HG02943 (cell line): ENCODE results near the gene SLC37A1.

Experiments used
- ATAC-seq: cut with Tn5 transposase; IDR thresholded peaks from one replicate; pipeline ENCODE4 v1.9.1; 2021; ENCODE audit warnings: mild to moderate bottlenecking, low read depth, moderate library complexity; ENCODE audit not compliant: unreplicated experiment

SLC37A1 gene

DNA sequence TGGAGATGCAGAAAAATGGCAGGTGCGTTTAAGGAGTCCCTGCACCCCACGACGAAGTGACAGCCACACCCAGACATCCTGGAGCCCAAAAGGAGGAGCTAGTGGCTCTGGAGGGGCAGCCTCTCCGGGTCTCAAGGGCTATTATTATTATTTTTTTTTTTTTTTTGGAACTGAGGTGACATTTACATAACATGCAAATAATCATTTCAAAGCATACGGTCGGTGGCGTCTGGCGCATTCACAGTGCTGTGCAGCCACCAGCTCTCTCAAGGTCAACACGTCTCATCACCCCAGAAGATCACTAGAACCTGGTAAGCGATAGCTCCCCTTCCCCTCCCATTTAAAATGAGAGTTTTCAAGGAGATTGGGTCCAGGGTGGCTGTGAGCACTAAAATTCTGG lies 72.2 kb downstream of the SLC37A1 start:
- no peak for ATAC-seq

- no peak for ATAC-seq
These were observed 72.8 kb downstream of the SLC37A1 start for GRCh38 chr21:42586406-42586805.

GRCh38 chr21:42587036-42587435 lies 73.4 kb downstream of the SLC37A1 start:
- no peak for ATAC-seq

- no peak for ATAC-seq
These were observed 76.9 kb downstream of the SLC37A1 start for GRCh38 chr21:42590431-42591131.

DNA sequence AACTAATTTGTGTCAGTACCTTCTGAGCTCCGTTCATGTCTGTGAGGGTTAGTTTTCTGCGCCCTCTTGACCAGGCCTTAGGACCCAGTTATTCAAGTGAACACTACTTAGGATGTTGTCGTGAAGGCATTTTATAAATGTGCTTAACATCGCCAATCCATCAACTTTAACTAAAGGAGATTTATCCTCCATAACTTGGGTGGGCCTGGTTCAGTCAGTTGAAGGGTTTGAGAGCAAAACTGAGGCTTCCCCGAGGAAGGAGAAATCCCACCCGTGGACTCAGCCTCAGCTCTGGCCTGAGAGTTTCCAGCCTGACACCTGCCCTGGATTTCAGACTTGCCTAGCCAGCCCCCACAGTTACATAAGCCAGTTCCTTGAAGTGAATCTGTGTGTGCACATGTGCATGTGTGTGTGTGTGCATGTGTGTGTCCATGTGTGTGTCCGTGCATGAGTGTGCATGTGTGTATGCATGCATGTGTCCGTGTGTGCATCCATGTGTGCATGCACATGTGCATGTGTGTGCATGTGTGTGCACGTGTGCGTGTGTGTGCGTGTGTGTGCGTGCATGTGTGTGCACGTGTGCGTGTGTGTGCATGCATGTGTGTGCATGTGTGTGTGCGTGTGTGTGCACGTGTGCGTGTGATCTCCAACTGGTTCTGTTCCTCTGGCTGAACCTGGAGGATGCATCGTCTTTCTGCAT lies 77.7 kb downstream of the SLC37A1 start:
- no peak for ATAC-seq

- ATAC-seq, result no peak
These were observed 78.6 kb downstream of the SLC37A1 start for GRCh38 chr21:42592156-42592820.

GRCh38 chr21:42593007-42593814 lies 79.6 kb downstream of the SLC37A1 start:
- ATAC-seq, result no peak

DNA sequence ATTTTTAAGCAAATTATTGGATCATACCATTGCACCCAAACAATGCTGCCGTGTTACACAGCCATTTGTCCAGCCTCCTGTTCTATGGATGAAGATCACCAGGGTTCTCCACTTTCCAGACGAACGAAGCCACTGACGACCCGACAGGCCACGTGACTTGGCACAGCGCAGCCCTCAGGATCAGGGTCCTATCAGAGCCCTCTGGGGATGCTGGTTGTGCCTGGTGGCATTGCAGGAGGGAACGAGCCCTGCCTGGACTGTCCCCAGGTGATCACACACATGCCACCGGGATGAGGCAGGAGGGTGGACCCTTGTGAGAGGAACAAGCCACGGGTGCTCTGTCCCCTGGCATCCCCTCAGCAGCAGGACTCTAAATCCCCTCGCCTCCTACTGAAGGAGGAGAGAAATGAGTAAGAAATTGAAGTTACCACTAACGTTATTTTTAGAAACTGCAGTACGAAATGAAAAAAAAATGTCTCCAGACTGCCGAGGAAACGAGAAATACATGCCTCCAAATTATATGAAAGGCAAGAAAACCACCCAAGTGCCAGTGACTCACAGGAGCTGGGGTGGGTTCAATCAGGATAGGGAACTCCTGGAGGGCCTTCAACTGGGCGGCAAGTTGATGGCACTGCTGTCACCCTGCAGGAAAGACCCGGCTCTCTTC lies 81.1 kb downstream of the SLC37A1 start:
- no peak for ATAC-seq

- no peak for ATAC-seq
These were observed 81.9 kb downstream of the SLC37A1 start for GRCh38 chr21:42595283-42596187.

DNA sequence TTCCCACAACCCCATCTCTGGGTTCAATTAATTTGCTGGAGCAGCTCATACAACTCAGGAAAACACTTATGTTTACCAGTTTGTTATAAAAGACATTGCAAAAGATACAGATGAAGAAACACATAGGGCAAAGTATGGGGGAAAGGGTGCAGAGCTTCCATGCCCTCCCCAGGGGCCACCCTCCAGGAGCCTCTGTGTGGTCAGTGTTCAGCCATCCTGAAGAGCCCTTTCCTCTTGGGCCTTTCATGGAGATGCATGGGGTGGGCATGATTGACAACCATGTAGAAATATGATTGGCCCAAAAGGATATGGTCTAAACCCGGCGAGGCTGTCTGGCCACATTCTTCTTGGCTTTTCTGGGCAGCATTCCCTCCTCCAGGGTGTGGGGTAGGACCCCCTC lies 83.0 kb downstream of the SLC37A1 start:
- ATAC-seq, result no peak

DNA sequence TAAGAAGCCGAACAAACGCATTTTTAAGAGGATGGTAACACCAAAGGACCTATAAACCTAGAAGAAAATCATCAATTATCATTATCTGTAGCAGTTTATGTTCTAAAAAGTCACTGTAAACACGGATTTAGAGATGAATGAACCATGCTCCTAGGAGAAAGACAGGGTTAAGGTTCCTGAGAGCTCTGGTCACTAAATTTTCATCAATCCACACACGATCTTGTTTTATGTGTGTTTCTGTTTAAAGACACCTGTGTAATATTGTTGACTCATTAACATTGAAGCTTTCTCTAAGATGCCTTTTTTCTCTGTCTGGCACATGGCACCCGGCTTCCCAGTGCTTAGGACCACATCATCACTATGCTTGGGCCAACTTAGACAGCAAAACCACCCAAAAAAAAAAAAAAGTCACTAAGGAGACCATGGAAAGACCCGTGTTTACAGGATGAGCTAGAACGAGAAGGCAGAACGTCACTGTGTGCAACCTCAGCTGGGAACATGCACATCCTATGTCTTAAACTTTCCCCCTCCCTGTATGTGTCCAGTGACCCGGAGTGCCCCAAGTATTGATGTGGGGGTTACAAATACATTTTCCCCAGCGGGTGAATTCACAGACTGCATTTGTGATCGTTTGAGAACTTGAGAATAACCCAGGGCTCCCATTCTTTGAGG lies 84.0 kb downstream of the SLC37A1 start:
- ATAC-seq, result no peak

DNA sequence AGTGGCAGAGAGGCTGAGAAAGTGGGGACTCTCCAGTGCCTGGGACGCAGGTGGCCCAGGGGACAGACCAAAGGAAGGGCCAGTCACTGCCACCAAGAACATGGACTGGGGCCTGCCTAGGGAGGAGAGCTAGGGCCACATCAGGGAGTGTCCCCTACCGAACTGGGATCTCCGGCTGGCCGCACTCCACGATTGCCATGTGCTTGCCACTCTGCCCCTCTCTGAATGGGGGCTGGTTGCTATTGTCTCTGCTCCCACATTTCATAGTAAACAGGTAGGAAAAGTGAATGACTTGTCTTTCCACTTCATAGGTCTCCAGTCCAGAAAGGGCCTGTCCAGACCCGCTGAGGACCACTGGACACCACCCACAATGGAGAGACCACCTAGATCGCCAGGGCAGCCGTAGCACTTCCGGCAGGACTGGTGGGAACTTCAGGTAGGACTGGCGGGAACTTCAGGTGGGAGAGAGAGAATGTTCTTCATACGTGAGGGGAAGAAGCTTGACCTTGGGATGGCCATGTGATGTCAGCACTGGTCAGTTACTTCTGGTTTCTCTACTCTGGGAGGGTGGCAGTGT lies 84.6 kb downstream of the SLC37A1 start:
- ATAC-seq, result no peak

GRCh38 chr21:42599486-42599885 lies 85.8 kb downstream of the SLC37A1 start:
- ATAC-seq, result no peak

- no peak for ATAC-seq
These were observed 86.3 kb downstream of the SLC37A1 start for GRCh38 chr21:42599962-42600361.

DNA sequence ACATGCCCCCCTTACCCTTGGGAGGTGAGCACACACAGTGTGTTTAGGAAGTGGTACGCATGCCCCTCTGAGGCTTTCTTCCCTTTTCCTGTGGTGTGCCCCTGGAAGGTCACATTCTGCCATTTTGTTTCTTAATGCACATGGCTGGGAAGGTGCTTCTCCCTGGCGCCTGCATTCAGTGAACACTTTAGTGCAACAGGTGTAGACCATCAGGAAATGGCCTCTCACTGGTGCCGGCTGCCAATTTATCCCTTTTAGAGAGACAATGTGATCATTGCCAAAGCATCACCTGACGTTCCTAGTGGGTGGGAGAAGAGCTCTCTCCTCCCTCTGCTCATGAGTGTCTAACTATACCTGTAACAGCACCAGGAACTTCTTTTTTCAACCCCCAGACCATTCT lies 88.0 kb downstream of the SLC37A1 start:
- ATAC-seq, result no peak

GRCh38 chr21:42607102-42607501 lies 93.5 kb downstream of the SLC37A1 start:
- ATAC-seq, result no peak

- ATAC-seq, result no peak
These were observed 94.0 kb downstream of the SLC37A1 start for GRCh38 chr21:42607525-42608102.

- no peak for ATAC-seq
These were observed 94.8 kb downstream of the SLC37A1 start for GRCh38 chr21:42608446-42608845.
